ENCODE measurements around the gene TBC1D2. TPM values are rescaled to one million over a fixed set of nuclear protein-coding genes. Genes with fewer than 3 reads are reported as not detected.

TBC1D2 gene
- total RNA-seq, 1 donor from 2014 or later: 2.3 TPM

- Mint-ChIP-seq H3K36me3 (ENCODE audit: low read depth, unreplicated experiment) (no peaks in the 10 kb centered on the region), H3K4me3 (ENCODE audit: unreplicated experiment) (no peak overlapping the region), H3K27ac (ENCODE audit: unreplicated experiment) (no peak overlapping the region), H3K27me3 (ENCODE audit: unreplicated experiment) (peaks cover under 1% of the 10 kb centered on the region), H3K4me1 (ENCODE audit: unreplicated experiment) (no peaks in the 10 kb centered on the region), H3K9me3 (ENCODE audit: unreplicated experiment) (no peaks in the 10 kb centered on the region)
- TF ChIP-seq CTCF (IDR thresholded peaks at IDR 0.05; ENCODE audit: unreplicated experiment): no peak
- no peak for DNase-seq (ENCODE audit: low spot score)
These were observed 21.1 kb downstream of the TBC1D2 start for GRCh38 chr9:98234245-98234825.

- DNase-seq (ENCODE audit: low spot score): no peak
- TF ChIP-seq CTCF (IDR thresholded peaks at IDR 0.05; ENCODE audit: unreplicated experiment): no peak
- H3K4me1 Mint-ChIP-seq (ENCODE audit: unreplicated experiment): no peaks in the 10 kb centered on the region
- H3K9me3 Mint-ChIP-seq (ENCODE audit: unreplicated experiment): no peaks in the 10 kb centered on the region
- H3K27me3 Mint-ChIP-seq (ENCODE audit: unreplicated experiment): peaks cover 1% of the 10 kb centered on the region
- H3K36me3 Mint-ChIP-seq (ENCODE audit: low read depth, unreplicated experiment): peaks cover 3% of the 10 kb centered on the region
- H3K27ac Mint-ChIP-seq (ENCODE audit: unreplicated experiment): no peak overlapping the region
- H3K4me3 Mint-ChIP-seq (ENCODE audit: unreplicated experiment): no peak overlapping the region
These were observed 22.5 kb downstream of the TBC1D2 start for GRCh38 chr9:98232926-98233325.

GRCh38 chr9:98231770-98232478, 23.5 kb downstream of the TBC1D2 start:
- Mint-ChIP-seq H3K27me3 (ENCODE audit: unreplicated experiment) (peaks cover 1% of the 10 kb centered on the region), H3K4me3 (ENCODE audit: unreplicated experiment) (no peak overlapping the region), H3K9me3 (ENCODE audit: unreplicated experiment) (no peaks in the 10 kb centered on the region), H3K27ac (ENCODE audit: unreplicated experiment) (no peak overlapping the region), H3K4me1 (ENCODE audit: unreplicated experiment) (no peaks in the 10 kb centered on the region), H3K36me3 (ENCODE audit: low read depth, unreplicated experiment) (peaks cover 3% of the 10 kb centered on the region)
- DNase-seq (ENCODE audit: low spot score): no peak
- TF ChIP-seq CTCF (IDR thresholded peaks at IDR 0.05; ENCODE audit: unreplicated experiment): no peak

- H3K36me3 Mint-ChIP-seq (ENCODE audit: low read depth, unreplicated experiment): peaks cover 8% of the 10 kb centered on the region
- no peak overlapping the region for H3K27ac Mint-ChIP-seq (ENCODE audit: unreplicated experiment)
- peaks cover 1% of the 10 kb centered on the region for H3K27me3 Mint-ChIP-seq (ENCODE audit: unreplicated experiment)
- no peak for TF ChIP-seq CTCF (IDR thresholded peaks at IDR 0.05; ENCODE audit: unreplicated experiment)
- H3K4me1 Mint-ChIP-seq (ENCODE audit: unreplicated experiment): no peaks in the 10 kb centered on the region
- no peak overlapping the region for H3K4me3 Mint-ChIP-seq (ENCODE audit: unreplicated experiment)
- no peaks in the 10 kb centered on the region for H3K9me3 Mint-ChIP-seq (ENCODE audit: unreplicated experiment)
- no peak for DNase-seq (ENCODE audit: low spot score)
These were observed 24.7 kb downstream of the TBC1D2 start for GRCh38 chr9:98230789-98231188.

- H3K27me3 Mint-ChIP-seq (ENCODE audit: unreplicated experiment): peaks cover 1% of the 10 kb centered on the region
- H3K36me3 Mint-ChIP-seq (ENCODE audit: low read depth, unreplicated experiment): peaks cover 8% of the 10 kb centered on the region
- TF ChIP-seq CTCF (IDR thresholded peaks at IDR 0.05; ENCODE audit: unreplicated experiment): no peak
- H3K9me3 Mint-ChIP-seq (ENCODE audit: unreplicated experiment): no peaks in the 10 kb centered on the region
- H3K4me3 Mint-ChIP-seq (ENCODE audit: unreplicated experiment): no peak overlapping the region
- no peak for DNase-seq (ENCODE audit: low spot score)
- H3K27ac Mint-ChIP-seq (ENCODE audit: unreplicated experiment): no peak overlapping the region
- H3K4me1 Mint-ChIP-seq (ENCODE audit: unreplicated experiment): no peaks in the 10 kb centered on the region
These were observed 25.1 kb downstream of the TBC1D2 start for GRCh38 chr9:98230304-98230703.
